GM06990 (cell line): ENCODE measurements around the gene PTPRN2.

Experiments
- DNase-seq: peaks from one replicate; pipeline ENCODE4 v3.0.0-alpha.2; 2011; ENCODE audit not compliant: insufficient read length; ENCODE audit errors: extremely low read depth
- H3K27me3 ChIP-seq: replicated peaks from 2 replicates; pipeline ENCODE4 v1.6.0; 2011; ENCODE audit warnings: low read length; ENCODE audit not compliant: control insufficient read depth, insufficient read depth
- H3K36me3 ChIP-seq: 2 replicates; pipeline ENCODE4 v1.5.1; 2011; ENCODE audit warnings: low read length; ENCODE audit not compliant: control insufficient read depth, insufficient read depth
- H3K4me3 ChIP-seq: replicated peaks from 2 replicates; pipeline ENCODE4 v1.5.1; 2011; ENCODE audit warnings: low read depth, mild to moderate bottlenecking, control low read depth, low read length
- CTCF ChIP-seq: IDR thresholded peaks from 2 replicates; pipeline ENCODE4 v1.5.1; 2011; ENCODE audit warnings: low read length, control low read depth, mild to moderate bottlenecking, inconsistent platforms; ENCODE audit not compliant: insufficient read depth, poor library complexity, severe bottlenecking

Gene PTPRN2

GRCh38 chr7:157785486-157786186 is 802.0 kb downstream of the PTPRN2 start:
- Histone ChIP-seq H3K27me3 (no peaks in the 10 kb centered on the region), H3K4me3 (no peak overlapping the region), H3K36me3 (no peaks in the 10 kb centered on the region)
- DNase-seq: no peak
- no peak for TF ChIP-seq CTCF

- Histone ChIP-seq H3K36me3 (no peaks in the 10 kb centered on the region), H3K4me3 (no peak overlapping the region), H3K27me3 (no peaks in the 10 kb centered on the region)
- no peak for DNase-seq
- no peak for TF ChIP-seq CTCF
Measured at GRCh38 chr7:157784979-157785441, 802.6 kb downstream of the PTPRN2 start.

- DNase-seq: no peak
- no peak for TF ChIP-seq CTCF
- H3K36me3 ChIP-seq: no peaks in the 10 kb centered on the region
- H3K4me3 ChIP-seq: no peak overlapping the region
- no peaks in the 10 kb centered on the region for H3K27me3 ChIP-seq
Measured at GRCh38 chr7:157784041-157784835, 803.4 kb downstream of the PTPRN2 start.

- no peak for TF ChIP-seq CTCF
- no peaks in the 10 kb centered on the region for H3K27me3 ChIP-seq
- no peak overlapping the region for H3K4me3 ChIP-seq
- no peak for DNase-seq
- H3K36me3 ChIP-seq: no peaks in the 10 kb centered on the region
Measured at GRCh38 chr7:157782041-157782440, 805.6 kb downstream of the PTPRN2 start.

- Histone ChIP-seq H3K27me3 (no peaks in the 10 kb centered on the region), H3K4me3 (no peak overlapping the region), H3K36me3 (no peaks in the 10 kb centered on the region)
- no peak for DNase-seq
- TF ChIP-seq CTCF: no peak
Measured at GRCh38 chr7:157780721-157781120, 806.9 kb downstream of the PTPRN2 start.
